ENCODE results near the gene SHOC2.

GRCh38 chr10:110932505-110933180 is 13.2 kb downstream of the SHOC2 start:
- TF ChIP-seq ZNF311 (CRISPR knock-in tag; IDR thresholded peaks at IDR 0.05) (no peak), RFX5 (IDR thresholded peaks at IDR 0.05; ENCODE audit: low read depth, low read length) (no peak), CTCF (IDR thresholded peaks at IDR 0.05 in 2 of 3, conservative IDR thresholded peaks at IDR 0.05 in 1 of 3; ENCODE audit: insufficient read depth in 2 of 3, low read depth in 1 of 3, low read length in 3 of 3) (no peak), ZFPM2 (CRISPR knock-in tag; IDR thresholded peaks at IDR 0.05) (no peak), NFATC3 (IDR thresholded peaks at IDR 0.05) (no peak), MXI1 (IDR thresholded peaks at IDR 0.05; ENCODE audit: low read depth, low read length) (no peak), ZNF561 (CRISPR knock-in tag; conservative IDR thresholded peaks at IDR 0.05) (no peak), TBL1XR1 (IDR thresholded peaks at IDR 0.05; ENCODE audit: low read length in 2 of 2) (no peak), IRF1 (CRISPR knock-in tag; IDR thresholded peaks at IDR 0.05; ENCODE audit: borderline replicate concordance) (no peak)

All from K562 (cell line).